H1 (cell line): Measurements from ENCODE around the gene DAB2IP. TPM values are rescaled to one million over a fixed set of nuclear protein-coding genes. Genes with fewer than 3 reads are reported as not detected.

Source experiments
- CTCF ChIA-PET: fragments of 300-600 bp; sonication (Branson Sonifier 250); formaldehyde crosslinking; loops from one replicate; lab custom pipeline; 2021; ENCODE audit not compliant: partially characterized antibody; lab: Charles Lee
- POLR2A ChIA-PET: fragments of 300-600 bp; sonication (Branson Sonifier 250); formaldehyde crosslinking; loops from one replicate; lab custom pipeline; 2021; ENCODE audit warnings: inconsistent platforms; ENCODE audit not compliant: partially characterized antibody; lab: Charles Lee
- DNase-seq, 2 experiments: peaks; one replicate each; pipeline versions ENCODE4 v3.0.0 to v3.0.0-alpha.2; 2010 to 2022; ENCODE audit warnings: low spot score in 2 of 2, low read depth in 1 of 2, mixed read lengths in 1 of 2
- FAIRE-seq: peaks from 2 replicates; lab custom pipeline; 2011; peaks lifted over from hg19 to GRCh38; lab: Jason Lieb, UNC
- H2AFZ ChIP-seq: 2 replicates; pipeline ENCODE4 v1.8.1; 2012; ENCODE audit warnings: low read length, inconsistent platforms
- H2AK5ac ChIP-seq: 2 replicates; pipeline ENCODE4 v1.6.1; 2013; ENCODE audit warnings: low read depth, low read length
- H2BK120ac ChIP-seq: replicated peaks from 2 replicates; pipeline ENCODE3; 2013; ENCODE audit warnings: low read depth, low read length, inconsistent platforms
- H2BK12ac ChIP-seq: 2 replicates; pipeline ENCODE4 v1.6.1; 2013; ENCODE audit warnings: low read depth, low read length
- H2BK15ac ChIP-seq: 2 replicates; pipeline ENCODE4 v1.6.1; 2013; ENCODE audit warnings: low read length
- H2BK20ac ChIP-seq: 2 replicates; pipeline ENCODE4 v1.6.1; 2013; ENCODE audit warnings: low read length
- H2BK5ac ChIP-seq: 2 replicates; pipeline ENCODE4 v1.6.1; 2013; ENCODE audit warnings: low read depth, low read length
- H3K14ac ChIP-seq: 2 replicates; pipeline ENCODE4 v1.6.1; 2013; ENCODE audit warnings: inconsistent platforms; ENCODE audit not compliant: insufficient read length
- H3K18ac ChIP-seq: 2 replicates; pipeline ENCODE4 v1.6.1; 2013; ENCODE audit warnings: low read length; ENCODE audit errors: extremely low read depth
- H3K23ac ChIP-seq: 2 replicates; pipeline ENCODE4 v1.6.1; 2013; ENCODE audit warnings: inconsistent platforms; ENCODE audit not compliant: insufficient read length
- H3K23me2 ChIP-seq: 2 replicates; pipeline ENCODE4 v1.6.1; 2013; ENCODE audit warnings: low read depth, low read length
- H3K27ac ChIP-seq: 2 replicates; pipeline ENCODE4 v1.6.1; 2011; ENCODE audit warnings: low read depth, low read length, inconsistent platforms
- H3K27me3 ChIP-seq, 4 experiments: replicated peaks in 1 of 4; 1 replicate in 1 of 4; 2 replicates in 3 of 4; pipeline versions ENCODE4 v1.6.1 to v1.8.1; 2011 to 2013; ENCODE audit warnings: low read length in 3 of 4, mild to moderate bottlenecking in 3 of 4, inconsistent platforms in 2 of 4, mixed read lengths in 2 of 4, moderate library complexity in 1 of 4; ENCODE audit not compliant: control insufficient read depth in 3 of 4, insufficient read depth in 3 of 4; ENCODE audit errors: extremely low read depth in 1 of 4
- H3K36me3 ChIP-seq, 4 experiments: 2 replicates each; pipeline versions ENCODE4 v1.6.1 to v1.8.1; 2011 to 2013; ENCODE audit warnings: mild to moderate bottlenecking in 4 of 4, low read length in 3 of 4, moderate library complexity in 2 of 4, control low read depth in 1 of 4, inconsistent platforms in 1 of 4; ENCODE audit not compliant: insufficient read depth in 4 of 4, control insufficient read depth in 2 of 4
- H3K4ac ChIP-seq: replicated peaks from 2 replicates; pipeline ENCODE3; 2013; ENCODE audit warnings: low read length, low read depth, mixed read lengths, inconsistent platforms; ENCODE audit not compliant: insufficient read length
- H3K4me1 ChIP-seq, 4 experiments: replicated peaks in 1 of 4; 1 replicate in 1 of 4; 2 replicates in 3 of 4; pipeline versions ENCODE4 v1.6.1 to v1.8.1; 2011 to 2013; ENCODE audit warnings: low read length in 3 of 4, inconsistent platforms in 2 of 4, mixed read lengths in 1 of 4; ENCODE audit not compliant: insufficient read depth in 4 of 4, control insufficient read depth in 3 of 4
- H3K4me2 ChIP-seq, 2 experiments: 2 replicates each; pipeline versions ENCODE4 v1.6.1 to v1.8.1; 2011 to 2013; ENCODE audit warnings: low read depth in 2 of 2, low read length in 2 of 2, control low read depth in 1 of 2, inconsistent platforms in 1 of 2, mild to moderate bottlenecking in 1 of 2; ENCODE audit not compliant: insufficient read depth in 1 of 2
- H3K4me3 ChIP-seq, 4 experiments: fragments of 200-600, 300-600 bp in 1 of 4; sonication (generic), shearing (Covaris generic), sonication (Bioruptor Twin) in 1 of 4; 2 replicates each; pipeline versions ENCODE4 v1.5.1 to v1.8.1; 2011 to 2016; ENCODE audit warnings: low read length in 4 of 4, low read depth in 3 of 4, control low read depth in 2 of 4, inconsistent platforms in 2 of 4, mild to moderate bottlenecking in 2 of 4, mixed read lengths in 1 of 4, moderate library complexity in 1 of 4; ENCODE audit not compliant: insufficient read depth in 2 of 4; ENCODE audit errors: extremely low read depth in 1 of 4
- H3K56ac ChIP-seq: replicated peaks from 2 replicates; pipeline ENCODE3; 2013; ENCODE audit warnings: low read depth, mild to moderate bottlenecking, mixed read lengths, low read length, inconsistent platforms; ENCODE audit not compliant: insufficient read length
- H3K79me1 ChIP-seq: 2 replicates; pipeline ENCODE4 v1.6.1; 2013; ENCODE audit warnings: low read depth, low read length, control low read depth
- H3K79me2 ChIP-seq, 2 experiments: 2 replicates each; pipeline versions ENCODE4 v1.6.1 to v1.8.1; 2012 to 2013; ENCODE audit warnings: low read length in 2 of 2, mild to moderate bottlenecking in 2 of 2, inconsistent platforms in 1 of 2; ENCODE audit not compliant: insufficient read depth in 2 of 2, control insufficient read depth in 1 of 2
- H3K9ac ChIP-seq, 4 experiments: replicated peaks in 1 of 4; 1 replicate in 1 of 4; 2 replicates in 3 of 4; pipeline versions ENCODE4 v1.6.1 to v1.8.1; 2011 to 2013; ENCODE audit warnings: low read depth in 3 of 4, low read length in 3 of 4, control low read depth in 2 of 4, mild to moderate bottlenecking in 2 of 4, moderate library complexity in 2 of 4, inconsistent platforms in 1 of 4; ENCODE audit errors: extremely low read depth in 1 of 4
- H3K9me3 ChIP-seq, 2 experiments: 2 replicates each; pipeline versions ENCODE4 v1.6.1 to v1.8.1; 2012 to 2013; ENCODE audit warnings: mild to moderate bottlenecking in 2 of 2, moderate library complexity in 2 of 2, control low read depth in 1 of 2, inconsistent platforms in 1 of 2, low read depth in 1 of 2, low read length in 1 of 2, mixed read lengths in 1 of 2; ENCODE audit not compliant: insufficient read depth in 2 of 2
- H4K20me1 ChIP-seq, 2 experiments: replicated peaks in 1 of 2; 2 replicates each; pipeline versions ENCODE3 to v1.8.1; 2011 to 2013; ENCODE audit warnings: inconsistent platforms in 2 of 2, low read length in 2 of 2, mild to moderate bottlenecking in 1 of 2; ENCODE audit not compliant: insufficient read depth in 2 of 2, control insufficient read depth in 1 of 2
- H4K5ac ChIP-seq: 2 replicates; pipeline ENCODE4 v1.6.1; 2013; ENCODE audit warnings: low read length, low read depth, mixed read lengths, inconsistent platforms; ENCODE audit not compliant: insufficient read length
- H4K8ac ChIP-seq: 2 replicates; pipeline ENCODE4 v1.8.0; 2013; ENCODE audit warnings: mild to moderate bottlenecking, moderate library complexity, low read length, inconsistent platforms; ENCODE audit not compliant: insufficient read depth; ENCODE audit errors: extremely low read depth
- H4K91ac ChIP-seq: replicated peaks from 2 replicates; pipeline ENCODE3; 2013; ENCODE audit warnings: low read length, mixed read lengths, inconsistent platforms; ENCODE audit not compliant: insufficient read length
- BACH1 ChIP-seq: IDR thresholded peaks from 2 replicates; pipeline ENCODE4 v1.6.1; 2012; ENCODE audit warnings: low read length, improper control_type of control experiment
- CBX8 ChIP-seq: fragments of 300-800, 300-1000 bp; sonication (generic); IDR thresholded peaks from 2 replicates; pipeline ENCODE4 v1.7.1; 2016; ENCODE audit warnings: low read depth, low read length, borderline replicate concordance
- HDAC2 ChIP-seq, 2 experiments: fragments of 300-600 bp in 1 of 2; sonication (generic) in 1 of 2; IDR thresholded peaks; 2 replicates each; pipeline ENCODE4 v1.6.1; 2011 to 2012; ENCODE audit warnings: low read depth in 2 of 2, low read length in 2 of 2, mild to moderate bottlenecking in 2 of 2, moderate library complexity in 2 of 2, borderline replicate concordance in 1 of 2, inconsistent platforms in 1 of 2
- NRF1 ChIP-seq: IDR thresholded peaks from 2 replicates; pipeline ENCODE4 v1.6.1; 2011; ENCODE audit warnings: mild to moderate bottlenecking, low read depth, low read length, improper control_type of control experiment
- RFX5 ChIP-seq: IDR thresholded peaks from 2 replicates; pipeline ENCODE4 v1.6.1; 2011; ENCODE audit warnings: low read depth, low read length, improper control_type of control experiment, borderline replicate concordance
- WGBS, 2 experiments: shearing (Covaris generic) in 1 of 2; methylation state at CpG; one replicate each; pipeline versions ENCODE4 v1.1.6 to v1.1.7; 2013 to 2015; ENCODE audit warnings: low lambda C conversion rate in 2 of 2, mixed read lengths in 2 of 2, inconsistent platforms in 1 of 2, low coverage in 1 of 2, missing lambda C conversion rate in 1 of 2; ENCODE audit not compliant: insufficient replicate concordance in 2 of 2, insufficient coverage in 1 of 2, insufficient read length in 1 of 2; ENCODE audit errors: extremely low coverage in 1 of 2, missing lambda C conversion rate in 1 of 2; 5-methylcytosine and 5-hydroxymethylcytosine counted together
- polyA plus RNA-seq, 7 experiments: library from polyadenylated mRNA; depleted of rRNA in 3 of 7; stranded (reverse) in 5 of 7; unstranded in 2 of 7; fragments of >200 nt in 5 of 7; fragments of 200-250 nt in 2 of 7; gene quantifications; 1 replicate in 5 of 7; 2 replicates in 1 of 7; 4 replicates in 1 of 7; pipeline versions ENCODE4 v1.2.1 to v1.2.3, GENCODE V29; 2011 to 2013; ENCODE audit warnings: missing spikeins in 2 of 7, mixed read lengths in 2 of 7
- total RNA-seq: library from RNA; stranded (reverse); fragmentation: NEBNext Ultra II Directional; extraction: Animal tissue kit (Norgen Biotek cat#: 25700); gene quantifications from 2 replicates; pipeline ENCODE4 v1.2.1, GENCODE V29; 2021

DAB2IP gene
- total and polyA plus RNA-seq, 2 of the 8 experiments (the other 6 are each of a cell fraction or from before 2014, with no cell fraction given), result 19.7 to 39.5 TPM

GRCh38 chr9:121670431-121670830 is 19.0 kb downstream of the DAB2IP start:
- Histone ChIP-seq H2BK5ac (no peak overlapping the region), H4K5ac (no peak overlapping the region), H2AFZ (no peak overlapping the region), H3K27ac (no peak overlapping the region), H3K36me3 (no peaks in the 10 kb centered on the region), H3K18ac (no peak overlapping the region), H2BK15ac (no peak overlapping the region), H3K27me3 (no peaks in the 10 kb centered on the region), H3K14ac (no peak overlapping the region), H3K79me1 (peaks cover 6% of the 10 kb centered on the region; the same call in 1 of the 2 replicates), H3K9ac (no peak overlapping the region), H4K8ac (no peak overlapping the region), H4K91ac (no peak overlapping the region), H2BK12ac (no peak overlapping the region), H3K79me2 (peaks cover 0 to 7% of the 10 kb centered on the region in 2 experiments; a peak in 1 of 4 replicates), H3K4me3 (no peak overlapping the region), H3K23ac (no peak overlapping the region), H3K23me2 (no peaks in the 10 kb centered on the region), H3K9me3 (no peaks in the 10 kb centered on the region), H3K4me2 (no peak overlapping the region), H3K56ac (no peak overlapping the region), H2BK20ac (no peak overlapping the region), H4K20me1 (peaks cover 8 to 29% of the 10 kb centered on the region in 2 experiments), H3K4me1 (peaks cover 3 to 10% (median 7%) of the 10 kb centered on the region in 4 experiments), H2AK5ac (no peak overlapping the region)
- no peak for FAIRE-seq
- no peak for DNase-seq
- ChIA-PET POLR2A (interaction anchor here (1.6 kb wide), 1 partner anchor 11 kb away, joined by 3 read pairs; no protein-coding TSS in a partner anchor), CTCF (interaction anchor here (1.3 to 34.8 kb wide), 3 partner anchors 11 to 31 kb away, joined by 4 to 670 read pairs (median 4); no protein-coding TSS in a partner anchor)
- WGBS, 2 experiments, result 94% methylated on average over 5 of the region's 5 CpGs; no CpG with 5 or more reads in 1 of the 2 experiments
- TF ChIP-seq CBX8, result no peak
- no peak for TF ChIP-seq NRF1
- no peak for TF ChIP-seq RFX5
- TF ChIP-seq HDAC2 (IDR thresholded peaks at IDR 0.05; ENCODE audit: borderline replicate concordance in 1 of 2, low read depth in 2 of 2, low read length in 2 of 2), result no peak
- no peak for TF ChIP-seq BACH1
- TF ChIP-seq, all 59 proteins: peak for 0
- Histone ChIP-seq H3K4ac (no peak overlapping the region), H2BK120ac (no peak overlapping the region)
